ENCODE data around the gene SYNGR3.

SYNGR3 gene

GRCh38 chr16:1991588-1991947, 1.8 kb downstream of the SYNGR3 start:
- DNase-seq (ENCODE audit: low read depth): no peak
- peak overlapping the region; percentile 52 for H3K4me3 ChIP-seq (ENCODE audit: low read depth, low read length)
- TF ChIP-seq, protein P1, sequence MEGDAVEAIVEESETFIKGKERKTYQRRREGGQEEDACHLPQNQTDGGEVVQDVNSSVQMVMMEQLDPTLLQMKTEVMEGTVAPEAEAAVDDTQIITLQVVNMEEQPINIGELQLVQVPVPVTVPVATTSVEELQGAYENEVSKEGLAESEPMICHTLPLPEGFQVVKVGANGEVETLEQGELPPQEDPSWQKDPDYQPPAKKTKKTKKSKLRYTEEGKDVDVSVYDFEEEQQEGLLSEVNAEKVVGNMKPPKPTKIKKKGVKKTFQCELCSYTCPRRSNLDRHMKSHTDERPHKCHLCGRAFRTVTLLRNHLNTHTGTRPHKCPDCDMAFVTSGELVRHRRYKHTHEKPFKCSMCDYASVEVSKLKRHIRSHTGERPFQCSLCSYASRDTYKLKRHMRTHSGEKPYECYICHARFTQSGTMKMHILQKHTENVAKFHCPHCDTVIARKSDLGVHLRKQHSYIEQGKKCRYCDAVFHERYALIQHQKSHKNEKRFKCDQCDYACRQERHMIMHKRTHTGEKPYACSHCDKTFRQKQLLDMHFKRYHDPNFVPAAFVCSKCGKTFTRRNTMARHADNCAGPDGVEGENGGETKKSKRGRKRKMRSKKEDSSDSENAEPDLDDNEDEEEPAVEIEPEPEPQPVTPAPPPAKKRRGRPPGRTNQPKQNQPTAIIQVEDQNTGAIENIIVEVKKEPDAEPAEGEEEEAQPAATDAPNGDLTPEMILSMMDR (IDR thresholded peaks at IDR 0.05; ENCODE audit: low read depth, low read length, missing control alignments): no peak

DNA sequence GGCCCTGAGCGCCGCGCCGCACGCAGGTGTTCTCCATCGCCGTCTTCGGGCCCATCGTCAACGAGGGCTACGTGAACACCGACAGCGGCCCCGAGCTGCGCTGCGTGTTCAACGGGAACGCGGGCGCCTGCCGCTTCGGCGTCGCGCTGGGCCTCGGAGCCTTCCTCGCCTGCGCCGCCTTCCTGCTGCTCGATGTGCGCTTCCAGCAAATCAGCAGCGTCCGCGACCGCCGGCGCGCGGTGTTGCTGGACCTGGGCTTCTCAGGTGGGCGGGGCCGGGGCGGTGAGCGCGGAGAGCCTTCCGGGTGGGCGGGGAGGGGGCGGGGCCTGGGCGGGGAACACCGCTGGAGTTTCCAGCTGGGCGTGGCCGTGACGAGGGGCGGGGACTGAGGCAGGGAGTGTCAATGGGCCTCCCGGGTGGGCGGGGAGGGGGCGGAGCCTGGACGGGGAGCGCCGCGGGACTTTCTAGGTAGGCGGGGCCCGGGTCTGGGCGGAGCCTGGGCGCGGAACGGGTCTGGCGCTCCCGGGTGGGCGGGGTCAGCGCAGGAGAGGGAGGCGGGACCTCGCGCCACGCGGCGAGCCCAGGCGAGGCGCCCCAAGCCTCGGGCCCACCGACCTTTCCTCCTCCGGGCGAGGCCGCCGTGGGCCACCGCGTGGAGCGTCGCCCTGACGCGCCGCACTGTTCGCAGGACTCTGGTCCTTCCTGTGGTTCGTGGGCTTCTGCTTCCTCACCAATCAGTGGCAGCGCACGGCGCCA, 2.4 kb downstream of the SYNGR3 start:
- TF ChIP-seq, protein P1 (IDR thresholded peaks at IDR 0.05; ENCODE audit: low read depth, low read length, missing control alignments): no peak
- peak; percentile 68 for DNase-seq (ENCODE audit: low read depth)
- H3K4me3 ChIP-seq (ENCODE audit: low read depth, low read length): peak overlapping the region; percentile 52

GRCh38 chr16:1992704-1993317, 3.0 kb downstream of the SYNGR3 start:
- no peak for DNase-seq (ENCODE audit: low read depth)
- H3K4me3 ChIP-seq (ENCODE audit: low read depth, low read length): no peak overlapping the region

GRCh38 chr16:1993731-1994131, 4.0 kb downstream of the SYNGR3 start:
- DNase-seq (ENCODE audit: low read depth): no peak
- no peak overlapping the region for H3K4me3 ChIP-seq (ENCODE audit: low read depth, low read length)
- TF ChIP-seq, protein P1 (IDR thresholded peaks at IDR 0.05; ENCODE audit: low read depth, low read length, missing control alignments): no peak

More at GRCh38 chr16:1992704-1993317, 3.0 kb downstream of the SYNGR3 start:
- TF ChIP-seq, protein P1 (IDR thresholded peaks at IDR 0.05; ENCODE audit: low read depth, low read length, missing control alignments): no peak

- TF ChIP-seq, protein P1 (IDR thresholded peaks at IDR 0.05; ENCODE audit: low read depth, low read length, missing control alignments): no peak
- no peak for DNase-seq (ENCODE audit: low read depth)
- no peak overlapping the region for H3K4me3 ChIP-seq (ENCODE audit: low read depth, low read length)
These were observed 8.0 kb downstream of the SYNGR3 start for GRCh38 chr16:1997494-1998359.

- H3K4me3 ChIP-seq (ENCODE audit: low read depth, low read length): no peak overlapping the region
- no peak for DNase-seq (ENCODE audit: low read depth)
- TF ChIP-seq, protein P1 (IDR thresholded peaks at IDR 0.05; ENCODE audit: low read depth, low read length, missing control alignments): no peak
These were observed 8.6 kb downstream of the SYNGR3 start for GRCh38 chr16:1998360-1998835.
